SIG-M5 treated with dmso at 0.1 percent for 504 hours (cell line): ENCODE measurements around the gene SMIM20.
"Not testable (repeated sequence)": the region's sequence is repeated elsewhere in the genome, so short reads cannot be mapped to it uniquely, and the experiment has no call there.

Experiments
- DNase-seq: peaks from one replicate; lab custom pipeline; 2025; ENCODE audit not compliant: unreplicated experiment; lab: John Stamatoyannopoulos, UW

SMIM20 gene

GRCh38 chr4:25913851-25914669 is at the start of gene SMIM20:
SMIM20 (plus strand) TSS chr4:25914220; CDS start chr4:25914314, 94 bp downstream.
- peak; percentile 81 for DNase-seq

- DNase-seq: peak; percentile 5
Observed at GRCh38 chr4:25865586-25865985, 48.4 kb upstream of the SMIM20 start.

GRCh38 chr4:25866401-25866800 is 47.6 kb upstream of the SMIM20 start:
- not testable (repeated sequence) for DNase-seq

- no peak for DNase-seq
Observed at GRCh38 chr4:25867781-25868294, 46.2 kb upstream of the SMIM20 start.

GRCh38 chr4:25870081-25870480 is 43.9 kb upstream of the SMIM20 start:
- DNase-seq: no peak

GRCh38 chr4:25872851-25873631 is 41.0 kb upstream of the SMIM20 start:
- DNase-seq: no peak

GRCh38 chr4:25873632-25874129 is 40.3 kb upstream of the SMIM20 start:
- no peak for DNase-seq

GRCh38 chr4:25874655-25875054 is 39.4 kb upstream of the SMIM20 start:
- DNase-seq: no peak

GRCh38 chr4:25875281-25875745 is 38.7 kb upstream of the SMIM20 start:
- no peak for DNase-seq

GRCh38 chr4:25878676-25879075 is 35.3 kb upstream of the SMIM20 start:
- DNase-seq: peak; percentile 69

- DNase-seq: no peak
Observed at GRCh38 chr4:25879091-25879584, 34.9 kb upstream of the SMIM20 start.

GRCh38 chr4:25879587-25879986 is 34.4 kb upstream of the SMIM20 start:
- no peak for DNase-seq

GRCh38 chr4:25879991-25880651 is 33.9 kb upstream of the SMIM20 start:
- peak; percentile 89 for DNase-seq

GRCh38 chr4:25881193-25881592 is 32.8 kb upstream of the SMIM20 start:
- DNase-seq: peak; percentile 89

GRCh38 chr4:25882226-25882625 is 31.8 kb upstream of the SMIM20 start:
- DNase-seq: no peak

GRCh38 chr4:25883565-25883964 is 30.5 kb upstream of the SMIM20 start:
- DNase-seq: no peak

- DNase-seq: peak; percentile 65
Observed at GRCh38 chr4:25884031-25884782, 29.8 kb upstream of the SMIM20 start.

GRCh38 chr4:25888781-25889180 is 25.2 kb upstream of the SMIM20 start:
- DNase-seq: peak; percentile 27

- DNase-seq: no peak
Observed at GRCh38 chr4:25889589-25890503, 24.2 kb upstream of the SMIM20 start.
